ENCODE data around the gene CAMK2G.

The CAMK2G gene

GRCh38 chr10:73909540-73910115 is 35.3 kb upstream of the CAMK2G start:
- peak overlapping the region; percentile 31 for H2AFZ ChIP-seq (ENCODE audit: low read length)
- no peak overlapping the region for H3K27ac ChIP-seq (replicated peaks; ENCODE audit: low read length)

GRCh38 chr10:73908853-73909539 is 34.6 kb upstream of the CAMK2G start:
- no peak overlapping the region for H3K27ac ChIP-seq (replicated peaks; ENCODE audit: low read length)
- no peak overlapping the region for H2BK15ac ChIP-seq (ENCODE audit: low read length)
- WGBS, 2 donors (ENCODE audit: extremely low coverage in 2 of 2, insufficient read length in 2 of 2, insufficient replicate concordance in 1 of 2) = no CpG with 5 or more reads among the region's 10 CpGs
- peaks cover 11 to 23% of the 10 kb centered on the region in 2 donors for H3K4me1 ChIP-seq (ENCODE audit: control insufficient read depth in 2 of 2, insufficient read depth in 1 of 2, low read depth in 1 of 2, low read length in 2 of 2)
- no peaks in the 10 kb centered on the region for H3K36me3 ChIP-seq (replicated peaks in 1 of 2; ENCODE audit: control insufficient read depth in 2 of 2, insufficient read depth in 2 of 2, low read length in 2 of 2)
- no peak overlapping the region for H3K4ac ChIP-seq (ENCODE audit: low read length)
- no peak overlapping the region for H3K4me2 ChIP-seq (ENCODE audit: insufficient read depth, low read length, poor library complexity, severe bottlenecking)
- no peak overlapping the region for H2AK5ac ChIP-seq (ENCODE audit: low read depth, low read length)
- no peak overlapping the region for H3K9ac ChIP-seq (ENCODE audit: low read depth, low read length, poor library complexity)
- H2BK120ac ChIP-seq (ENCODE audit: low read depth, low read length) = no peak overlapping the region
- peaks cover 0 to 50% (median 10%) of the 10 kb centered on the region in 3 experiments for H3K27me3 ChIP-seq (ENCODE audit: control insufficient read depth in 3 of 3, insufficient read depth in 3 of 3, low read depth in 1 of 3, low read length in 3 of 3)
- H2BK12ac ChIP-seq (ENCODE audit: low read length) = no peak overlapping the region
- H3K14ac ChIP-seq (ENCODE audit: low read length) = no peak overlapping the region
- no peak overlapping the region for H4K8ac ChIP-seq (ENCODE audit: low read depth, low read length)
- H3K9me3 ChIP-seq (replicated peaks in 1 of 2; ENCODE audit: control insufficient read depth in 2 of 2, insufficient read depth in 1 of 2, low read depth in 1 of 2, low read length in 2 of 2) = no peaks in the 10 kb centered on the region
- peak overlapping the region; percentile 31 for H2AFZ ChIP-seq (ENCODE audit: low read length)
- H3K18ac ChIP-seq (ENCODE audit: low read length) = no peak overlapping the region
- H3K4me3 ChIP-seq (ENCODE audit: low read length in 2 of 2) = no peak overlapping the region
- H3K23ac ChIP-seq (ENCODE audit: low read depth, low read length, poor library complexity) = no peak overlapping the region
- H4K91ac ChIP-seq (ENCODE audit: low read depth, low read length, poor library complexity) = no peak overlapping the region
- H3K79me1 ChIP-seq (ENCODE audit: low read depth, low read length) = no peaks in the 10 kb centered on the region
- H2BK5ac ChIP-seq (ENCODE audit: low read length) = no peak overlapping the region
- no peak for DNase-seq (ENCODE audit: low spot score)

More at GRCh38 chr10:73909540-73910115, 35.3 kb upstream of the CAMK2G start:
- Histone ChIP-seq H3K18ac (ENCODE audit: low read length) (no peak overlapping the region), H2BK12ac (ENCODE audit: low read length) (no peak overlapping the region), H3K4me2 (ENCODE audit: insufficient read depth, low read length, poor library complexity, severe bottlenecking) (no peak overlapping the region), H3K79me1 (ENCODE audit: low read depth, low read length) (no peaks in the 10 kb centered on the region), H2BK15ac (ENCODE audit: low read length) (no peak overlapping the region), H3K14ac (ENCODE audit: low read length) (no peak overlapping the region), H3K36me3 (replicated peaks in 1 of 2; ENCODE audit: control insufficient read depth in 2 of 2, insufficient read depth in 2 of 2, low read length in 2 of 2) (no peaks in the 10 kb centered on the region), H2BK120ac (ENCODE audit: low read depth, low read length) (no peak overlapping the region), H2AK5ac (ENCODE audit: low read depth, low read length) (no peak overlapping the region), H2BK5ac (ENCODE audit: low read length) (no peak overlapping the region), H3K4ac (ENCODE audit: low read length) (no peak overlapping the region), H3K9me3 (replicated peaks in 1 of 2; ENCODE audit: control insufficient read depth in 2 of 2, insufficient read depth in 1 of 2, low read depth in 1 of 2, low read length in 2 of 2) (no peaks in the 10 kb centered on the region), H4K91ac (ENCODE audit: low read depth, low read length, poor library complexity) (no peak overlapping the region), H4K8ac (ENCODE audit: low read depth, low read length) (no peak overlapping the region), H3K4me1 (ENCODE audit: control insufficient read depth in 2 of 2, insufficient read depth in 1 of 2, low read depth in 1 of 2, low read length in 2 of 2) (peaks cover 11 to 23% of the 10 kb centered on the region in 2 donors), H3K23ac (ENCODE audit: low read depth, low read length, poor library complexity) (no peak overlapping the region), H3K4me3 (ENCODE audit: low read length in 2 of 2) (no peak overlapping the region), H3K9ac (ENCODE audit: low read depth, low read length, poor library complexity) (no peak overlapping the region), H3K27me3 (ENCODE audit: control insufficient read depth in 3 of 3, insufficient read depth in 3 of 3, low read depth in 1 of 3, low read length in 3 of 3) (peaks cover 0 to 52% (median 10%) of the 10 kb centered on the region in 3 experiments)
- no peak for DNase-seq (ENCODE audit: low spot score)
- WGBS, 2 donors (ENCODE audit: extremely low coverage in 2 of 2, insufficient read length in 2 of 2, insufficient replicate concordance in 1 of 2) = no CpG with 5 or more reads among the region's 4 CpGs

- DNase-seq (ENCODE audit: low spot score) = no peak
- Histone ChIP-seq H2BK12ac (ENCODE audit: low read length) (no peak overlapping the region), H3K4me2 (ENCODE audit: insufficient read depth, low read length, poor library complexity, severe bottlenecking) (no peak overlapping the region), H3K9ac (ENCODE audit: low read depth, low read length, poor library complexity) (no peak overlapping the region), H3K9me3 (replicated peaks in 1 of 2; ENCODE audit: control insufficient read depth in 2 of 2, insufficient read depth in 1 of 2, low read depth in 1 of 2, low read length in 2 of 2) (no peaks in the 10 kb centered on the region), H3K18ac (ENCODE audit: low read length) (no peak overlapping the region), H2BK15ac (ENCODE audit: low read length) (no peak overlapping the region), H3K4me1 (ENCODE audit: control insufficient read depth in 2 of 2, insufficient read depth in 1 of 2, low read depth in 1 of 2, low read length in 2 of 2) (peaks cover 11 to 23% of the 10 kb centered on the region in 2 donors), H3K4me3 (ENCODE audit: low read length in 2 of 2) (no peak overlapping the region), H2AFZ (ENCODE audit: low read length) (no peak overlapping the region), H2BK5ac (ENCODE audit: low read length) (no peak overlapping the region), H3K23ac (ENCODE audit: low read depth, low read length, poor library complexity) (no peak overlapping the region), H3K79me1 (ENCODE audit: low read depth, low read length) (no peaks in the 10 kb centered on the region), H3K27ac (replicated peaks; ENCODE audit: low read length) (no peak overlapping the region), H4K8ac (ENCODE audit: low read depth, low read length) (no peak overlapping the region), H2BK120ac (ENCODE audit: low read depth, low read length) (no peak overlapping the region), H3K14ac (ENCODE audit: low read length) (no peak overlapping the region), H2AK5ac (ENCODE audit: low read depth, low read length) (no peak overlapping the region), H3K27me3 (ENCODE audit: control insufficient read depth in 3 of 3, insufficient read depth in 3 of 3, low read depth in 1 of 3, low read length in 3 of 3) (peaks cover 0 to 48% (median 10%) of the 10 kb centered on the region in 3 experiments), H3K36me3 (replicated peaks in 1 of 2; ENCODE audit: control insufficient read depth in 2 of 2, insufficient read depth in 2 of 2, low read length in 2 of 2) (no peaks in the 10 kb centered on the region), H3K4ac (ENCODE audit: low read length) (no peak overlapping the region), H4K91ac (ENCODE audit: low read depth, low read length, poor library complexity) (no peak overlapping the region)
- no CpG with 5 or more reads among the region's 6 CpGs for WGBS, 2 donors (ENCODE audit: extremely low coverage in 2 of 2, insufficient read length in 2 of 2, insufficient replicate concordance in 1 of 2)
Measured at GRCh38 chr10:73907841-73908517, 33.6 kb upstream of the CAMK2G start.

Data from neuronal stem cell (in vitro differentiated cells).